ENCODE data around the gene CHRM1. TPM values are rescaled to one million over a fixed set of nuclear protein-coding genes. Genes with fewer than 3 reads are reported as not detected.

Gene CHRM1
- total RNA-seq, 2 donors from 2014 or later: not detected

DNA sequence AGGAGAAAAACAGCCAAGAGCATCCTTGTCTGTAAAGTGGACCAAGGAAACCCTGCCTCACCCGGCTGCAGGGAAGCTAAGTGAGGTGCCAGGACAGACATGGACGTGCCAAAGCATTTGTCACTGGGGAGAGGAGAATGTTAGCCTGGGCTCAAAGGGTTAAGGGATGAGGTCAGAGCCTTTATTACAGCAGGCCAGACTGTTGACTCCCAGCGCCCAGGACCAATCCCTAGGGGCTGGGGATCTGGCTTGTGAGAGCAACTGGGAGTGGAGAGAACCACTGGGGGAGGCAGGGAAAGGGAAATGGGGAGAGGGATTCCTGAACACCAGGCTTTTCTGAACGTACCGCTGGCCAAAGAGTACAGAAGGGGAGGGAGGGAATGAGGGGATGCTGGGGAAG, 2.6 kb downstream of the CHRM1 start:
- no peaks in the 10 kb centered on the region for H3K9me3 ChIP-seq
- 69 to 72% methylated on average over 4 to 5 of the region's 5 CpGs for WGBS, 2 donors
- H3K4me3 ChIP-seq: no peak overlapping the region
- H3K36me3 ChIP-seq (replicated peaks in 1 of 2; ENCODE audit: insufficient read depth in 1 of 2, low read depth in 2 of 2): no peaks in the 10 kb centered on the region
- ATAC-seq: no peak
- H3K4me1 ChIP-seq: peaks cover 28% of the 10 kb centered on the region
- H3K27me3 ChIP-seq: no peaks in the 10 kb centered on the region
- H3K27ac ChIP-seq: no peak overlapping the region
- intact Hi-C loops (cut with DNase I): no loop called here
- TF ChIP-seq, protein P1, sequence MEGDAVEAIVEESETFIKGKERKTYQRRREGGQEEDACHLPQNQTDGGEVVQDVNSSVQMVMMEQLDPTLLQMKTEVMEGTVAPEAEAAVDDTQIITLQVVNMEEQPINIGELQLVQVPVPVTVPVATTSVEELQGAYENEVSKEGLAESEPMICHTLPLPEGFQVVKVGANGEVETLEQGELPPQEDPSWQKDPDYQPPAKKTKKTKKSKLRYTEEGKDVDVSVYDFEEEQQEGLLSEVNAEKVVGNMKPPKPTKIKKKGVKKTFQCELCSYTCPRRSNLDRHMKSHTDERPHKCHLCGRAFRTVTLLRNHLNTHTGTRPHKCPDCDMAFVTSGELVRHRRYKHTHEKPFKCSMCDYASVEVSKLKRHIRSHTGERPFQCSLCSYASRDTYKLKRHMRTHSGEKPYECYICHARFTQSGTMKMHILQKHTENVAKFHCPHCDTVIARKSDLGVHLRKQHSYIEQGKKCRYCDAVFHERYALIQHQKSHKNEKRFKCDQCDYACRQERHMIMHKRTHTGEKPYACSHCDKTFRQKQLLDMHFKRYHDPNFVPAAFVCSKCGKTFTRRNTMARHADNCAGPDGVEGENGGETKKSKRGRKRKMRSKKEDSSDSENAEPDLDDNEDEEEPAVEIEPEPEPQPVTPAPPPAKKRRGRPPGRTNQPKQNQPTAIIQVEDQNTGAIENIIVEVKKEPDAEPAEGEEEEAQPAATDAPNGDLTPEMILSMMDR (IDR thresholded peaks at IDR 0.05): no peak
- TF ChIP-seq POLR2A (IDR thresholded peaks at IDR 0.05): no peak
- DNase-seq: no peak

- WGBS, 2 donors: 89 to 94% methylated on average over 9 to 11 of the region's 11 CpGs
- no peak overlapping the region for H3K27ac ChIP-seq
- no peaks in the 10 kb centered on the region for H3K9me3 ChIP-seq
- no peak for TF ChIP-seq POLR2A (IDR thresholded peaks at IDR 0.05)
- TF ChIP-seq, protein P1 (IDR thresholded peaks at IDR 0.05): no peak
- DNase-seq (no peak), ATAC-seq (no peak)
- H3K4me1 ChIP-seq: peaks cover 25% of the 10 kb centered on the region
- H3K36me3 ChIP-seq (replicated peaks in 1 of 2; ENCODE audit: insufficient read depth in 1 of 2, low read depth in 2 of 2): no peaks in the 10 kb centered on the region
- no peaks in the 10 kb centered on the region for H3K27me3 ChIP-seq
- no peak overlapping the region for H3K4me3 ChIP-seq
- intact Hi-C loops (cut with DNase I): no loop called here
These were observed 3.2 kb downstream of the CHRM1 start for GRCh38 chr11:62917906-62918502.

- DNase-seq: no peak
- no peak overlapping the region for H3K27ac ChIP-seq
These were observed 6.7 kb downstream of the CHRM1 start for GRCh38 chr11:62914416-62914815.

GRCh38 chr11:62912268-62912667, 8.9 kb downstream of the CHRM1 start:
- H3K9me3 ChIP-seq: no peaks in the 10 kb centered on the region
- peaks cover 24% of the 10 kb centered on the region for H3K4me1 ChIP-seq
- intact Hi-C loops (cut with DNase I): no loop called here
- no peak overlapping the region for H3K4me3 ChIP-seq
- H3K27me3 ChIP-seq: no peaks in the 10 kb centered on the region
- no peaks in the 10 kb centered on the region for H3K36me3 ChIP-seq (replicated peaks in 1 of 2; ENCODE audit: insufficient read depth in 1 of 2, low read depth in 2 of 2)
- ATAC-seq (no peak), DNase-seq (no peak)
- WGBS, 2 donors: 88 to 92% methylated on average over 3 of the region's 3 CpGs
- H3K27ac ChIP-seq: no peak overlapping the region
- TF ChIP-seq POLR2A (IDR thresholded peaks at IDR 0.05): no peak
- TF ChIP-seq, protein P1 (IDR thresholded peaks at IDR 0.05): no peak

More at GRCh38 chr11:62914416-62914815, 6.7 kb downstream of the CHRM1 start:
- Histone ChIP-seq H3K4me1 (peaks cover 9% of the 10 kb centered on the region), H3K36me3 (replicated peaks in 1 of 2; ENCODE audit: insufficient read depth in 1 of 2, low read depth in 2 of 2) (no peaks in the 10 kb centered on the region), H3K4me3 (no peak overlapping the region), H3K27me3 (no peaks in the 10 kb centered on the region), H3K9me3 (no peaks in the 10 kb centered on the region)
- WGBS, 2 donors: 86 to 93% methylated on average over 1 of the region's 1 CpG
- intact Hi-C loops (cut with DNase I): no loop called here
- TF ChIP-seq, protein P1 (IDR thresholded peaks at IDR 0.05): no peak
- no peak for TF ChIP-seq POLR2A (IDR thresholded peaks at IDR 0.05)
- no peak for ATAC-seq
